IPS DF 6.9 (cell line): ENCODE measurements around the gene KRTAP19-5.
"Not testable (repeated sequence)": the region's sequence is repeated elsewhere in the genome, so short reads cannot be mapped to it uniquely, and the experiment has no call there.

Source experiments
- DNase-seq: peaks from one replicate; pipeline ENCODE4 v3.0.0-alpha.2; 2013; ENCODE audit warnings: low read depth, low spot score
- H3K27ac ChIP-seq: one replicate; pipeline ENCODE4 v1.5.1; 2013; ENCODE audit warnings: low read length, control low read depth
- H3K27me3 ChIP-seq: 2 replicates; pipeline ENCODE4 v1.6.1; 2013; ENCODE audit warnings: mild to moderate bottlenecking, low read length; ENCODE audit not compliant: control insufficient read depth, insufficient read depth
- H3K36me3 ChIP-seq: 2 replicates; pipeline ENCODE4 v1.6.1; 2013; ENCODE audit warnings: low read length; ENCODE audit not compliant: control insufficient read depth, insufficient read depth
- H3K4me1 ChIP-seq: 2 replicates; pipeline ENCODE4 v1.6.1; 2013; ENCODE audit warnings: low read length; ENCODE audit not compliant: control insufficient read depth, insufficient read depth
- H3K4me3 ChIP-seq: 2 replicates; pipeline ENCODE4 v1.5.1; 2013; ENCODE audit warnings: mild to moderate bottlenecking, low read length
- H3K9me3 ChIP-seq: 2 replicates; pipeline ENCODE4 v1.6.1; 2013; ENCODE audit warnings: low read length, inconsistent platforms; ENCODE audit not compliant: control insufficient read depth, insufficient read depth
- WGBS: extraction: QIAGEN DNeasy Blood & Tissue Kit; methylation state at CpG from one replicate; pipeline ENCODE4 v1.1.7; 2013; ENCODE audit warnings: mixed read lengths, missing lambda C conversion rate; ENCODE audit not compliant: insufficient read length, insufficient coverage; 5-methylcytosine and 5-hydroxymethylcytosine counted together

The KRTAP19-5 gene

GRCh38 chr21:30502041-30502440 lies at the start of gene KRTAP19-5:
TSS of gene KRTAP19-5 (minus strand) at chr21:30502141. CDS start at chr21:30502090, 51 bp downstream.
- Histone ChIP-seq H3K27me3 (no peaks in the 10 kb centered on the region), H3K9me3 (no peaks in the 10 kb centered on the region; the same call in 1 of the 2 replicates), H3K36me3 (no peaks in the 10 kb centered on the region), H3K4me3 (no peak within 1 kb of the TSS), H3K4me1 (no peaks in the 10 kb centered on the region), H3K27ac (no peak within 1 kb of the TSS)
- no peak for DNase-seq
- no CpG with 5 or more reads among the region's 6 CpGs for WGBS

GRCh38 chr21:30541764-30542163 lies 39.8 kb upstream of the KRTAP19-5 start, which contains the start of gene KRTAP19-6:
TSS of gene KRTAP19-6 (minus strand) at chr21:30541864. CDS start at chr21:30541833, 31 bp downstream.
- Histone ChIP-seq H3K36me3 (no peaks in the 10 kb centered on the region), H3K27ac (no peak within 1 kb of the TSS), H3K9me3 (peaks cover 1% of the 10 kb centered on the region; the same call in 1 of the 2 replicates), H3K27me3 (no peaks in the 10 kb centered on the region), H3K4me1 (no peaks in the 10 kb centered on the region), H3K4me3 (no peak within 1 kb of the TSS)
- no peak for DNase-seq
- no CpG with 5 or more reads among the region's 1 CpG for WGBS

- H3K9me3 ChIP-seq: peaks cover 1% of the 10 kb centered on the region
- H3K4me3 ChIP-seq: no peak overlapping the region
- H3K27me3 ChIP-seq: no peaks in the 10 kb centered on the region
- no peak overlapping the region for H3K27ac ChIP-seq
- WGBS: no CpG with 5 or more reads among the region's 1 CpG
- no peaks in the 10 kb centered on the region for H3K4me1 ChIP-seq
- DNase-seq: no peak
- no peaks in the 10 kb centered on the region for H3K36me3 ChIP-seq
Observed at GRCh38 chr21:30518876-30519275, 16.9 kb upstream of the KRTAP19-5 start.

GRCh38 chr21:30515681-30516080 lies 13.7 kb upstream of the KRTAP19-5 start:
- no CpG with 5 or more reads among the region's 1 CpG for WGBS

GRCh38 chr21:30505621-30506205 lies 3.8 kb upstream of the KRTAP19-5 start:
- not testable (repeated sequence) for H3K27me3 ChIP-seq, H3K4me1 ChIP-seq, H3K27ac ChIP-seq, H3K36me3 ChIP-seq, H3K9me3 ChIP-seq, H3K4me3 ChIP-seq
- DNase-seq: peak; percentile 0
- WGBS: no CpG with 5 or more reads among the region's 4 CpGs

More at GRCh38 chr21:30515681-30516080, 13.7 kb upstream of the KRTAP19-5 start:
- no peaks in the 10 kb centered on the region for H3K36me3 ChIP-seq
- no peak for DNase-seq
- no peak overlapping the region for H3K4me3 ChIP-seq
- peaks cover 1% of the 10 kb centered on the region; the same call in 1 of the 2 replicates for H3K9me3 ChIP-seq
- H3K27ac ChIP-seq: no peak overlapping the region
- H3K27me3 ChIP-seq: no peaks in the 10 kb centered on the region
- no peaks in the 10 kb centered on the region for H3K4me1 ChIP-seq

GRCh38 chr21:30497065-30497464 lies 4.9 kb downstream of the KRTAP19-5 start, which contains the start of gene KRTAP19-4:
TSS of gene KRTAP19-4 (minus strand) at chr21:30497165. CDS start at chr21:30497110, 55 bp downstream.
- H3K4me3 ChIP-seq: no peak within 1 kb of the TSS
- H3K36me3 ChIP-seq: no peaks in the 10 kb centered on the region
- no peaks in the 10 kb centered on the region for H3K27me3 ChIP-seq
- H3K4me1 ChIP-seq: no peaks in the 10 kb centered on the region
- no peak for DNase-seq
- no peak within 1 kb of the TSS for H3K27ac ChIP-seq
- no CpG with 5 or more reads among the region's 4 CpGs for WGBS
- peaks cover 3% of the 10 kb centered on the region; the same call in 1 of the 2 replicates for H3K9me3 ChIP-seq

GRCh38 chr21:30491963-30492428 lies 9.9 kb downstream of the KRTAP19-5 start, which contains the start of gene KRTAP19-3:
TSS of gene KRTAP19-3 (minus strand) at chr21:30492013. CDS start at chr21:30491957, 56 bp downstream.
- Histone ChIP-seq H3K36me3 (no peaks in the 10 kb centered on the region), H3K4me1 (no peaks in the 10 kb centered on the region), H3K4me3 (no peak within 1 kb of the TSS), H3K27ac (no peak within 1 kb of the TSS), H3K9me3 (0 out of 2 replicates have a peak, but pooled peaks cover 3% of the 10 kb centered on the region), H3K27me3 (no peaks in the 10 kb centered on the region)
- no peak for DNase-seq
- no CpG with 5 or more reads among the region's 2 CpGs for WGBS

- no peaks in the 10 kb centered on the region for H3K36me3 ChIP-seq
- no peak within 1 kb of the TSS for H3K4me3 ChIP-seq
- no peaks in the 10 kb centered on the region for H3K27me3 ChIP-seq
- DNase-seq: no peak
- H3K27ac ChIP-seq: no peak within 1 kb of the TSS
- H3K9me3 ChIP-seq: no peaks in the 10 kb centered on the region
- H3K4me1 ChIP-seq: no peaks in the 10 kb centered on the region
- no CpG with 5 or more reads among the region's 2 CpGs for WGBS
Observed at GRCh38 chr21:30487336-30487735, 14.6 kb downstream of the KRTAP19-5 start, which contains the start of gene KRTAP19-2. TSS of gene KRTAP19-2 (minus strand) at chr21:30487436. CDS start at chr21:30487348, 88 bp downstream.

- no peaks in the 10 kb centered on the region for H3K36me3 ChIP-seq
- no peaks in the 10 kb centered on the region for H3K4me1 ChIP-seq
- no peak overlapping the region for H3K4me3 ChIP-seq
- H3K27me3 ChIP-seq: no peaks in the 10 kb centered on the region
- no peak for DNase-seq
- no peaks in the 10 kb centered on the region for H3K9me3 ChIP-seq
- no CpG with 5 or more reads among the region's 2 CpGs for WGBS
- no peak overlapping the region for H3K27ac ChIP-seq
Observed at GRCh38 chr21:30486180-30486579, 15.8 kb downstream of the KRTAP19-5 start.

- Histone ChIP-seq H3K4me1 (no peaks in the 10 kb centered on the region), H3K27me3 (no peaks in the 10 kb centered on the region), H3K4me3 (no peak overlapping the region), H3K27ac (no peak overlapping the region), H3K9me3 (0 out of 2 replicates have a peak, but pooled peaks cover 3% of the 10 kb centered on the region), H3K36me3 (no peaks in the 10 kb centered on the region)
- no peak for DNase-seq
- no CpG with 5 or more reads among the region's 2 CpGs for WGBS
Observed at GRCh38 chr21:30482130-30482529, 19.8 kb downstream of the KRTAP19-5 start.
